ENCODE results near the gene HPX.

The HPX gene

GRCh38 chr11:6483015-6483414 is 42.2 kb upstream of the HPX start:
- TF ChIP-seq CTCF (IDR thresholded peaks at IDR 0.05; ENCODE audit: extremely low read depth, insufficient read depth, missing control alignments) = no peak
- in situ Hi-C loops (cut with MboI; ENCODE audit: low pct_unique_long_range_greater_than_20kb, low sequenced_read_pairs, unreplicated experiment) = no loop called here
- no peak for DNase-seq (ENCODE audit: low spot score)

GRCh38 chr11:6482441-6482840 is 41.7 kb upstream of the HPX start:
- in situ Hi-C loops (cut with MboI; ENCODE audit: low pct_unique_long_range_greater_than_20kb, low sequenced_read_pairs, unreplicated experiment) = no loop called here
- TF ChIP-seq CTCF (IDR thresholded peaks at IDR 0.05; ENCODE audit: extremely low read depth, insufficient read depth, missing control alignments) = no peak
- DNase-seq (ENCODE audit: low spot score) = no peak

- in situ Hi-C loops (cut with MboI; ENCODE audit: low pct_unique_long_range_greater_than_20kb, low sequenced_read_pairs, unreplicated experiment) = no loop called here
- no peak for DNase-seq (ENCODE audit: low spot score)
- TF ChIP-seq CTCF (IDR thresholded peaks at IDR 0.05; ENCODE audit: extremely low read depth, insufficient read depth, missing control alignments) = no peak
Observed at GRCh38 chr11:6481924-6482275, 41.1 kb upstream of the HPX start.

GRCh38 chr11:6481012-6481923 is 40.5 kb upstream of the HPX start, which contains the start of the genes ARFIP2 and TIMM10B:
Gene ARFIP2, minus strand, starts transcription at chr11:6481331. Its CDS starts 910 bp downstream, at chr11:6480421.
Gene TIMM10B, plus strand, starts transcription at chr11:6481501. Its CDS starts 16 bp downstream, at chr11:6481517.
- peak; percentile 98 for DNase-seq (ENCODE audit: low spot score)
- in situ Hi-C loops (cut with MboI; ENCODE audit: low pct_unique_long_range_greater_than_20kb, low sequenced_read_pairs, unreplicated experiment) = no loop called here
- no peak for TF ChIP-seq CTCF (IDR thresholded peaks at IDR 0.05; ENCODE audit: extremely low read depth, insufficient read depth, missing control alignments)

- no peak for DNase-seq (ENCODE audit: low spot score)
- no peak for TF ChIP-seq CTCF (IDR thresholded peaks at IDR 0.05; ENCODE audit: extremely low read depth, insufficient read depth, missing control alignments)
- in situ Hi-C loops (cut with MboI; ENCODE audit: low pct_unique_long_range_greater_than_20kb, low sequenced_read_pairs, unreplicated experiment) = no loop called here
Observed at GRCh38 chr11:6480299-6480914, 39.6 kb upstream of the HPX start.

GRCh38 chr11:6476571-6476970 is 35.8 kb upstream of the HPX start:
- in situ Hi-C loops (cut with MboI; ENCODE audit: low pct_unique_long_range_greater_than_20kb, low sequenced_read_pairs, unreplicated experiment) = no loop called here
- no peak for TF ChIP-seq CTCF (IDR thresholded peaks at IDR 0.05; ENCODE audit: extremely low read depth, insufficient read depth, missing control alignments)
- no peak for DNase-seq (ENCODE audit: low spot score)
